GM20000 (cell line): Measurements from ENCODE around the gene GPR158.

ENCODE experiments used
- DNase-seq: peaks from one replicate; pipeline ENCODE4 v3.0.0; 2012; ENCODE audit warnings: low spot score
- TF ChIP-seq, protein P1 (sequence below): IDR thresholded peaks from 2 replicates; pipeline ENCODE4 v1.5.1; 2012; ENCODE audit warnings: mild to moderate bottlenecking, control low read depth; ENCODE audit errors: extremely low read depth, missing control alignments

Gene GPR158, protein sequence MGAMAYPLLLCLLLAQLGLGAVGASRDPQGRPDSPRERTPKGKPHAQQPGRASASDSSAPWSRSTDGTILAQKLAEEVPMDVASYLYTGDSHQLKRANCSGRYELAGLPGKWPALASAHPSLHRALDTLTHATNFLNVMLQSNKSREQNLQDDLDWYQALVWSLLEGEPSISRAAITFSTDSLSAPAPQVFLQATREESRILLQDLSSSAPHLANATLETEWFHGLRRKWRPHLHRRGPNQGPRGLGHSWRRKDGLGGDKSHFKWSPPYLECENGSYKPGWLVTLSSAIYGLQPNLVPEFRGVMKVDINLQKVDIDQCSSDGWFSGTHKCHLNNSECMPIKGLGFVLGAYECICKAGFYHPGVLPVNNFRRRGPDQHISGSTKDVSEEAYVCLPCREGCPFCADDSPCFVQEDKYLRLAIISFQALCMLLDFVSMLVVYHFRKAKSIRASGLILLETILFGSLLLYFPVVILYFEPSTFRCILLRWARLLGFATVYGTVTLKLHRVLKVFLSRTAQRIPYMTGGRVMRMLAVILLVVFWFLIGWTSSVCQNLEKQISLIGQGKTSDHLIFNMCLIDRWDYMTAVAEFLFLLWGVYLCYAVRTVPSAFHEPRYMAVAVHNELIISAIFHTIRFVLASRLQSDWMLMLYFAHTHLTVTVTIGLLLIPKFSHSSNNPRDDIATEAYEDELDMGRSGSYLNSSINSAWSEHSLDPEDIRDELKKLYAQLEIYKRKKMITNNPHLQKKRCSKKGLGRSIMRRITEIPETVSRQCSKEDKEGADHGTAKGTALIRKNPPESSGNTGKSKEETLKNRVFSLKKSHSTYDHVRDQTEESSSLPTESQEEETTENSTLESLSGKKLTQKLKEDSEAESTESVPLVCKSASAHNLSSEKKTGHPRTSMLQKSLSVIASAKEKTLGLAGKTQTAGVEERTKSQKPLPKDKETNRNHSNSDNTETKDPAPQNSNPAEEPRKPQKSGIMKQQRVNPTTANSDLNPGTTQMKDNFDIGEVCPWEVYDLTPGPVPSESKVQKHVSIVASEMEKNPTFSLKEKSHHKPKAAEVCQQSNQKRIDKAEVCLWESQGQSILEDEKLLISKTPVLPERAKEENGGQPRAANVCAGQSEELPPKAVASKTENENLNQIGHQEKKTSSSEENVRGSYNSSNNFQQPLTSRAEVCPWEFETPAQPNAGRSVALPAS (N-terminal part only)

DNA sequence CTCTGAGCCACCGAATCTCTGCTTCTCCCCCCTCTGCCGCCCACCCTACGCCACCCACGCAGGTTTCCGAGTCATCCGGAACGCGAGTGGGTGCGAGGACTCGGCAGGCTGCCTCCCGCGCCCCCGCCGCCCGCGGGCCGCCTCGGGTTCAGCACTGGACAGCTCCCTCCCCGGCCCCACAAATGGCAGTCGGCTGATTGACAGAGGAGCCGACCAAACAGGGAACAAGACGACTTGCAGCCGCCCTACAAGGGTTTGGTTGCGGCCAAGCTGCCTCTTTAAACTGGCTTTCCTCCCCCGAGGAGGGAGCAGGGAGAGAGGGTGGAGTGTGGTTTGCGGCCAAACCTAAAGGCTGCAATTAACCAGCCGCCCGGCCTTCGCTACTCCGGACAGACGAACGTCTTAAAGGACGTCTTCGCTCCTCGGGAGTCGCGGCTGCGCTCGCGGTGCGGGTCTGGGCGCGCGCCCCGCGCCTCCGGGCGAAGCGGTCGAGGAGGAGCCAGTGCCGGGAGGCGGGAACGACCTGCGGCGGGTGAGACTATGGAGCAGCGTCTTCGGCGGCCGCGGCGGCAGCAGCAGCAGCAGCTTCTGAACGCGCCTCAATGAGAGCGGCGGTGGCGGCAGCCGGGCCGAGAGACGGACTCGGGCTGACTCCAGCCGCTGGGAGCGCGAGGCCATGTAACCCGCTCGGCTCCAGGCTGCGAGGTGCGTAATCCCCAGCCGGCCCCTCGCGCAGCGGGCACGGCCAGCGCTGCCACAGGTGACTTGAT is at the start of gene GPR158:
Gene GPR158 (plus strand): TSS at position 541 of the 770 bp plus-strand sequence. CDS start 420 bp downstream, outside the sequence.
- TF ChIP-seq, protein P1, sequence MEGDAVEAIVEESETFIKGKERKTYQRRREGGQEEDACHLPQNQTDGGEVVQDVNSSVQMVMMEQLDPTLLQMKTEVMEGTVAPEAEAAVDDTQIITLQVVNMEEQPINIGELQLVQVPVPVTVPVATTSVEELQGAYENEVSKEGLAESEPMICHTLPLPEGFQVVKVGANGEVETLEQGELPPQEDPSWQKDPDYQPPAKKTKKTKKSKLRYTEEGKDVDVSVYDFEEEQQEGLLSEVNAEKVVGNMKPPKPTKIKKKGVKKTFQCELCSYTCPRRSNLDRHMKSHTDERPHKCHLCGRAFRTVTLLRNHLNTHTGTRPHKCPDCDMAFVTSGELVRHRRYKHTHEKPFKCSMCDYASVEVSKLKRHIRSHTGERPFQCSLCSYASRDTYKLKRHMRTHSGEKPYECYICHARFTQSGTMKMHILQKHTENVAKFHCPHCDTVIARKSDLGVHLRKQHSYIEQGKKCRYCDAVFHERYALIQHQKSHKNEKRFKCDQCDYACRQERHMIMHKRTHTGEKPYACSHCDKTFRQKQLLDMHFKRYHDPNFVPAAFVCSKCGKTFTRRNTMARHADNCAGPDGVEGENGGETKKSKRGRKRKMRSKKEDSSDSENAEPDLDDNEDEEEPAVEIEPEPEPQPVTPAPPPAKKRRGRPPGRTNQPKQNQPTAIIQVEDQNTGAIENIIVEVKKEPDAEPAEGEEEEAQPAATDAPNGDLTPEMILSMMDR, result no peak
- DNase-seq, result peak; percentile 75

DNA sequence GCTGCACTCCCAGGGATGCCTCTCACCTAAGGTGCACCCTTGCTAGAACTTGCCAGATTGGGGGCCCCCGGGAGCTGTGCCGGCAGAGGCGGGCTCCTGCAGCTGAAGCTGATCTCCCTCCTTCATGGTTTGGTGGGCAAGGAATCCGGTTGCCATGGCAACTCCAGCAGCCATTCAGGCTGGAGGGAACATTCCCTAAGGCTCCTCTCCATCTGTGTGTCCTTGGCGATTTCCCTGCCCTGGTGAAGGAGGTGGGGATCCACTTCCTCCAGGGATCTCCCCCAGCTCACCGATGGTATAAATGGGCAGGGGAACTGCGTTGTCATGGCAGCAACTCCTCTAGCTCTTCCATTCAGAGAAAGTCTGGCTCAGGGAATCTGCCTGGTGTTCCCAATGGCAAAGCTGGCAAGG is 49.6 kb upstream of the GPR158 start:
- TF ChIP-seq, protein P1, result no peak
- DNase-seq, result no peak

DNA sequence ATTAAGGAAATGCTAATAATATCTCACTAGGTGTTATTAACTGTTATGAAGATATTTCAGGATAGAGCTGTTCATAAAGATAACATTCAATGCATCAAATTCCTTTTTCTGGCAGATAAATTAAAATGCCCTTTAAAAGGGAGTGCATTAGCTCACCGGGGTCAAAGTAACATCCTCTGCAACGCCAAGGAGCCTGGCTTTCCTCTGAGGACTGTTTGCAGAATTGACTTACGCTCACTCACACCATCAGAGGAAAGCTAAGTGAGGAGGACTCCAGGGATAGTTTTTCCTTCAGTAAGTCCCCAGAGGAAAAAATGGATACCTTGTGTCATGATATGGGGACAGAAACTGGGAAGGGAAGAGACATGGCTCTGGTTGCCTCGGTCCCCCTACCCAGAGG is 45.2 kb upstream of the GPR158 start:
- TF ChIP-seq, protein P1, result no peak
- DNase-seq, result no peak

DNA sequence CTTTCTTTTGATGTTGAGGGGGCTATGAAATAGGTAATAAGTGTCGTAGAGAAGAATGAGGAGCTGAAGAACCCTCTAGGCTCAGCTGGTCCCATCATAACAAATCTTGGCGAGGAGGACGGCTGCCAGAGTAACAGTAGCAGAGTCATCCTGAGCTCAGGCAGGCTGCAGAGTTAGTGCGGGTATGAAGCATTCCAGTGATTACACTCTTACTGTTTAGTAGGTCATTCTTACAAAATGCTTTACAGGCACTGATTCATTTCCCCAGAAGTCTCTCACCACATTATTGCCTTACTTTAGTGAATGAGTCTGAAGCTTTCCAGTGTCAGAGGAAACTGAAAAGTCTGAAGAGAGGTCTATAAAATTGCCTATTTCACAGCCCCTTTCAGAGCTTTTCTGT is 43.9 kb upstream of the GPR158 start:
- DNase-seq, result no peak
- TF ChIP-seq, protein P1, result no peak

DNA sequence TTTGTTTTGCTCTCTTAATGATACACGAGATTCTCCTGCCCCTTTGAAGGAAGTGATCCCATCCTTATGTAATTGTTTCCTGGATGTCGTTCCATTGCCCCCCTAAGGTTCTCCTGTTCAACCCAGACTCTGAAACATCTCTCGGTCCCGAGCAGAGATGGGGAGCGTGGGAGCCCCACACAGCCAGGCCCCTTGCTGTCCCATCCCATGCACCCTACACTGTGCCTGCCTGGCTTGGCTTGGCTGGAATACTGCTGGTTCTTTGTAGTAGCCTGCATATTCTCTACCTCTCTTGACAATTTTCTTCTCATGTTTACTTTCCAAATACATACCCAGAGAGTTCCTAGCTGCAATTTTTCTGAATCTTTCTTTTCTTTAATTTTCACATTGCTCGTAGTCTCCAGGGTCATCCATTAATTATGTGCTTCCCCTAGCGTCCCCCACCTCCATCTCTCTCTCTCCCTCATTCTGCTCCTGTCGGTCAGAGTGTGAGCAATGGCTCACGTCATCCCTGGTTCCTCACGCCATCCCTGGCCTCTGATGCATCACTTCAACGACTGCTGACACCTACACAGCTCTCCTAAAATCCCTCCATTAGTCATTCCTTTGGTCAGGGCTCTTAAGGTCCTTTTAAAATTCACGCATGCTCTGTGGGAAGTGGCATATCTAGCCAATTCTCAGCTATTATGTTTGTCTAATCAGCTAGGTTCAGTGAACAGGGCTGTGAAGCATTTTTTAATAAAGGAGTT is 32.5 kb upstream of the GPR158 start:
- TF ChIP-seq, protein P1, result no peak
- no peak for DNase-seq

DNA sequence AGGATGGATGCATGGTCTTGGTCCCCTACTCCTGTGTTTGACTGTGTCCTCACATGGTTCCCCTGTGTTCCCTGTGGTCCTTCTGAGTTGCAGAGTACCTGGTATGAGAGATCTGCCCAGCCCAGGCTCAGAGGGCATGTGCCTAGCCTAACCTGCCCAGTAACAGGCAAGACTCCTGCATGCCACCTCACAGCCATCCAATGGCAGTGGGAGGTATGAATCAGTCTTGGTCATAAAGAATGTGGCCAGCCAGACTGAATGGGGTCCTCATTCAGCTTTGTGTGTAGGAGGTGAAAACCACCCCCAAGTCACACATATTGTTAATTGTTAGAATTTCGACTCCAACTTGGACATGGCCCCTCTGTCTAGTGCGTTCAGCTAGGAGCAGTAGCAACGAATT is 17.2 kb upstream of the GPR158 start:
- TF ChIP-seq, protein P1, result no peak

More for the DNA sequence above, 17.2 kb upstream of the GPR158 start:
- no peak for DNase-seq
